Measurements from ENCODE around the gene IGFL2. TPM values are rescaled to one million over a fixed set of nuclear protein-coding genes. Genes with fewer than 3 reads are reported as not detected.

Gene IGFL2
- total RNA-seq, 1 experiment from 2014 or later = 64.7 TPM

DNA sequence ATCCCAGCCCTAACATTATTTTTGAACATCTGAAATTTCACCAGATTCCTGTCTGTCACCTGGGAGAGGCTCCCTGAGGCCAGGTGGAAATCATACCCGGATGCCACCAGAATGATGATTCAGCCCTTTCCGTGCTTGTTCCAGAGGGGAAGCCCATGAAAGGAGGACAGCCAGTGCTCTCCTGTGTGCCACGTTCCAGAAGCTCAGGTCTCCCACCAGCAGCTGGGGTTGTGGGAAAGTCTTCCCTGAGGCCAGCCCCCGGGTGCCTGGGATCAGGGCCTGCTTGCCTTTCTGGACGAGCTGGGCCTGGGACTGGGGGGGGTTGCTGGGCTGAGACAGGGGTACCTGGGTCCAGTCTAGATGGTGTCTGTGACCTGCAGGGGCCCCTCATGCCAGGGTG lies 56.0 kb downstream of the IGFL2 start:
- no peaks in the 10 kb centered on the region; the same call in 1 of the 2 replicates for H3K36me3 ChIP-seq (ENCODE audit: control insufficient read depth, insufficient read depth, low read length)
- Mint-ChIP-seq H3K36me3 (ENCODE audit: insufficient read depth, unreplicated experiment) (peaks cover 17% of the 10 kb centered on the region), H3K4me1 (ENCODE audit: low read depth, unreplicated experiment) (peaks cover 31% of the 10 kb centered on the region), H3K27me3 (ENCODE audit: insufficient read depth, unreplicated experiment) (no peaks in the 10 kb centered on the region), H3K9me3 (ENCODE audit: unreplicated experiment) (peaks cover 24% of the 10 kb centered on the region), H3K4me3 (ENCODE audit: unreplicated experiment) (no peak overlapping the region), H3K27ac (ENCODE audit: unreplicated experiment) (no peak overlapping the region)
- ChIA-PET CTCF (no interaction called here), POLR2A (no interaction called here)
- no TSS peak for BruUV-seq (replicated peaks)
- TF ChIP-seq, protein P1, sequence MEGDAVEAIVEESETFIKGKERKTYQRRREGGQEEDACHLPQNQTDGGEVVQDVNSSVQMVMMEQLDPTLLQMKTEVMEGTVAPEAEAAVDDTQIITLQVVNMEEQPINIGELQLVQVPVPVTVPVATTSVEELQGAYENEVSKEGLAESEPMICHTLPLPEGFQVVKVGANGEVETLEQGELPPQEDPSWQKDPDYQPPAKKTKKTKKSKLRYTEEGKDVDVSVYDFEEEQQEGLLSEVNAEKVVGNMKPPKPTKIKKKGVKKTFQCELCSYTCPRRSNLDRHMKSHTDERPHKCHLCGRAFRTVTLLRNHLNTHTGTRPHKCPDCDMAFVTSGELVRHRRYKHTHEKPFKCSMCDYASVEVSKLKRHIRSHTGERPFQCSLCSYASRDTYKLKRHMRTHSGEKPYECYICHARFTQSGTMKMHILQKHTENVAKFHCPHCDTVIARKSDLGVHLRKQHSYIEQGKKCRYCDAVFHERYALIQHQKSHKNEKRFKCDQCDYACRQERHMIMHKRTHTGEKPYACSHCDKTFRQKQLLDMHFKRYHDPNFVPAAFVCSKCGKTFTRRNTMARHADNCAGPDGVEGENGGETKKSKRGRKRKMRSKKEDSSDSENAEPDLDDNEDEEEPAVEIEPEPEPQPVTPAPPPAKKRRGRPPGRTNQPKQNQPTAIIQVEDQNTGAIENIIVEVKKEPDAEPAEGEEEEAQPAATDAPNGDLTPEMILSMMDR (IDR thresholded peaks at IDR 0.05; ENCODE audit: insufficient read depth in 1 of 2, low read depth in 1 of 2, low read length in 1 of 2, severe bottlenecking in 1 of 2, unreplicated experiment in 1 of 2) = no peak
- intact Hi-C loops (cut with micrococcal nuclease; ENCODE audit: unreplicated experiment) = no loop called here
- no peak overlapping the region for H3K4me3 ChIP-seq (ENCODE audit: low read depth, low read length)
- H3K27me3 ChIP-seq (replicated peaks; ENCODE audit: control insufficient read depth, insufficient read depth, low read length) = no peaks in the 10 kb centered on the region
- H3K4me1 ChIP-seq = peaks cover 27% of the 10 kb centered on the region
- no peak for DNase-seq
- H3K9me3 ChIP-seq = peaks cover 27% of the 10 kb centered on the region

DNA sequence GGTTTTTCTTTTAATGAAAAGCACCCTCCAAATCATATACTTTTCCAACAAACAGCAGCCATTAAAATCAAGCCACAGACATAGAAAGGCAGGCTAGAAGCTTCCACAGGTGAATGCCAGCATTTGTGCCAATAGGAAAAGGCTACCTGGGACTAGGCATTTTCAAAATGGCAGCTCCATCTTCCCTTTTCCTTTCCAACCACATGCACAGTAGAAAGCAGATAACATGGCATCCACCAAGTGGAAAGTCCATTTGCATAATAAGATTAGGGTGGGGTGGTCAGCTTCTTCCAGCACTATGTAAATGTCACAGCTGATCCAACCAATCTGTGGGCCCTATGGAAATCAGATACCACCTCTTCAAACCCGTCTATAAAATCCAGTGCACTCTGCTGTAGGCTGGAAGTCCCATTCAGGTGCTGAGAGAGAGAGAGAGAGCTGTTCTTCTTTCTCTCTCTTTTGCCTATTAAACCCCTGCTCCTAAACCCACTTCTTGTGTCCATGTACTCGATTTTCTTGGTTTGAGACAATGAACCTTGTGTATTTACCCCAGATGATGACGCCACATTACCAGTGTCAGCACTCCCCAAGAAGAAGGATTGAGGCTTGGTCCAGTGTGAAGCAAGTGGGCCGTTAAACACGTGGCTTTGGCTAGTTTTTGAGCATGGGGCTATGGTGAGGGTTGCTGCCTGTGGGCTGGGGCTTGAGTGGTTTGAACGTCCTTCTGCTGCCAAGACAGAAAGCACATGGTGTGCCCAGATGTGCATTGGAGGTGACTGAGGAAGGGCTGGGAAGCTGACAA lies 57.3 kb downstream of the IGFL2 start:
- CTCF ChIA-PET = interaction anchor here (0.7 kb wide), 1 partner anchor 14 kb away, joined by 3 read pairs; no protein-coding TSS in a partner anchor
- intact Hi-C loops (cut with micrococcal nuclease; ENCODE audit: unreplicated experiment) = no loop called here
- TF ChIP-seq, protein P1 (IDR thresholded peaks at IDR 0.05; ENCODE audit: insufficient read depth in 1 of 2, low read depth in 1 of 2, low read length in 1 of 2, severe bottlenecking in 1 of 2, unreplicated experiment in 1 of 2) = no peak
- Histone ChIP-seq H3K36me3 (ENCODE audit: control insufficient read depth, insufficient read depth, low read length) (no peaks in the 10 kb centered on the region; the same call in 1 of the 2 replicates), H3K27me3 (replicated peaks; ENCODE audit: control insufficient read depth, insufficient read depth, low read length) (no peaks in the 10 kb centered on the region), H3K9me3 (peaks cover 27% of the 10 kb centered on the region), H3K4me3 (ENCODE audit: low read depth, low read length) (no peak overlapping the region), H3K4me1 (peaks cover 41% of the 10 kb centered on the region)
- Mint-ChIP-seq H3K9me3 (ENCODE audit: unreplicated experiment) (peaks cover 24% of the 10 kb centered on the region), H3K27ac (ENCODE audit: unreplicated experiment) (no peak overlapping the region), H3K27me3 (ENCODE audit: insufficient read depth, unreplicated experiment) (no peaks in the 10 kb centered on the region), H3K4me1 (ENCODE audit: low read depth, unreplicated experiment) (peaks cover 45% of the 10 kb centered on the region), H3K4me3 (ENCODE audit: unreplicated experiment) (no peak overlapping the region), H3K36me3 (ENCODE audit: insufficient read depth, unreplicated experiment) (peaks cover 27% of the 10 kb centered on the region)
- BruUV-seq (replicated peaks) = no TSS peak
- POLR2A ChIA-PET = no interaction called here
- no peak for DNase-seq

DNA sequence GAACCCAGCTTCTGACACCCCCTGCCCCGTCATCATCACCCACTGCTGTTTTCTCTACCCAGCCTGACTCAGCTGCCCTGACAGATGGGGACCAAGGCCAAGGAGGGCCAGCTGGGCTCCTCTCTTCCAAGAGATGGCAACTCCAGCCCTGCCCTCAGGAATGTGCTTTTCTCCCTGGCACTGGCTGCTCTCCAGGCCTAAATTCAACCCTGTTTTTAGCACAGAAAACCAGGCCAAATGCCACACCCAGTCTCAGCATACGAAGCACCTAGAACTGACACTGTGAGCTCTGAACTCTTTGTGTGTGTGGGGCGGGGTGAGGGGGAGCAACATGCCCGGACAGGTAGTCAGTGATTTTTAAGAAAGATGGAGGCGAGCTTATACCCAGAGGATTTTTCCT lies 58.1 kb downstream of the IGFL2 start:
- peaks cover 53% of the 10 kb centered on the region for H3K4me1 Mint-ChIP-seq (ENCODE audit: low read depth, unreplicated experiment)
- Histone ChIP-seq H3K9me3 (peaks cover 27% of the 10 kb centered on the region), H3K4me1 (peaks cover 49% of the 10 kb centered on the region), H3K27me3 (replicated peaks; ENCODE audit: control insufficient read depth, insufficient read depth, low read length) (no peaks in the 10 kb centered on the region), H3K4me3 (ENCODE audit: low read depth, low read length) (no peak overlapping the region), H3K36me3 (ENCODE audit: control insufficient read depth, insufficient read depth, low read length) (no peaks in the 10 kb centered on the region; the same call in 1 of the 2 replicates)
- DNase-seq = no peak
- ChIA-PET CTCF (interaction anchor here (0.7 kb wide), 1 partner anchor 15 kb away, joined by 3 read pairs; no protein-coding TSS in a partner anchor), POLR2A (no interaction called here)
- H3K27me3 Mint-ChIP-seq (ENCODE audit: insufficient read depth, unreplicated experiment) = no peaks in the 10 kb centered on the region
- BruUV-seq (replicated peaks) = no TSS peak
- intact Hi-C loops (cut with micrococcal nuclease; ENCODE audit: unreplicated experiment) = no loop called here
- no peak overlapping the region for H3K27ac Mint-ChIP-seq (ENCODE audit: unreplicated experiment)
- TF ChIP-seq, protein P1 (IDR thresholded peaks at IDR 0.05; ENCODE audit: insufficient read depth in 1 of 2, low read depth in 1 of 2, low read length in 1 of 2, severe bottlenecking in 1 of 2, unreplicated experiment in 1 of 2) = no peak
- H3K4me3 Mint-ChIP-seq (ENCODE audit: unreplicated experiment) = no peak overlapping the region
- peaks cover 22% of the 10 kb centered on the region for H3K9me3 Mint-ChIP-seq (ENCODE audit: unreplicated experiment)
- H3K36me3 Mint-ChIP-seq (ENCODE audit: insufficient read depth, unreplicated experiment) = peaks cover 29% of the 10 kb centered on the region

Data from Caco-2 (cell line).